Ovary (tissue), 3 donors: Measurements from ENCODE around the gene PPM1M.

Source experiments
- CTCF ChIP-seq, 3 donors: fragments of 450-650 bp in 2 of 3; fragments of 200-600 bp in 1 of 3; IDR thresholded peaks; one replicate each; pipeline versions ENCODE4 v1.5.1 to v1.8.0; 2016 to 2022; ENCODE audit warnings: antibody characterized with exemption in 3 of 3, mild to moderate bottlenecking in 1 of 3
- POLR2A ChIP-seq: fragments of 450-650 bp; IDR thresholded peaks from one replicate; pipeline ENCODE4 v1.6.1; 2017; ENCODE audit warnings: antibody characterized with exemption, mild to moderate bottlenecking, moderate library complexity
- donor health status: DM: no; HTN: no; CAD: no.

GRCh38 chr3:52213005-52213404, 32.6 kb upstream of the PPM1M start:
- TF ChIP-seq CTCF (IDR thresholded peaks at IDR 0.05) (no peak), POLR2A (no peak)
